Measurements from ENCODE around the gene MICOS13.

Gene MICOS13

GRCh38 chr19:5687360-5688198, 7.3 kb upstream of the MICOS13 start:
- DNase-seq (ENCODE audit: low read depth in 2 of 2) = no peak

GRCh38 chr19:5686647-5687359, 6.5 kb upstream of the MICOS13 start:
- DNase-seq (ENCODE audit: low read depth in 2 of 2) = peak; percentile 94 to 100

GRCh38 chr19:5686326-5686646, 6.0 kb upstream of the MICOS13 start:
- no peak for DNase-seq (ENCODE audit: low read depth in 2 of 2)

- DNase-seq (ENCODE audit: low read depth in 2 of 2) = no peak
These were observed 4.5 kb upstream of the MICOS13 start for GRCh38 chr19:5684694-5685430.

DNA sequence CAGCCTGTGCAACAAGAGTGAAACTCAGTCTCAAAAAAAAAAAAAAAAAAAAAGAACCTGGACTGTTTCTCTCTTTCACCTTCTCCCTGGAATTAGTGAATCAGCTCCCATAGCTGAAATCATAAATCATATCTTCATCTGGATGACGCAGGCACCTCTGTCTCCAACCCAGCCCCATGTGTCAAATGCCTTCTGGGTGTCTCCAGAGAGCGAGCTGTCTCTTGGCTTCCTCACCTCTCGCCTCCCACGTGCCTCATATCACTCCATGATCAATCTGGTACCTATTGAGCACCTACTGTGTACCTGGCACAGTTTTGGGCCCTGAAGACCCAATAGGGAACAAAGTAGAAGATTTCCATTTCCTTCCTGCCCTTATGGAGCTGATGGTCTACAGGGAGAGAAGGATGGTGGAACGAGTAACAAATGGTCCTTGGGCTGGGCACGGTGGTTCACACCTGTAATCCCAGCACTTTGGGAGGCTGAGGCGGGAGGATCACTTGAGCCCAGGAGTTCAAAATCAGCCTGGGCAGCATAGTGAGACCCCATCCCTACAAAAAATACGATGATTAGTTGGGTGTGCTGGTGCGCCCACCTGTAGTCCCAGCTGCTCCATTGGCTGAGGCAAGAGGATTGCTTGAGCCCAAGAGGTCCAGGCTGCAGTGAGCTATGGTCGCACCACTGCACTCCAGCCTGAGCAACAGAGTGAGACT, 3.0 kb upstream of the MICOS13 start:
- DNase-seq (ENCODE audit: low read depth in 2 of 2) = no peak

DNA sequence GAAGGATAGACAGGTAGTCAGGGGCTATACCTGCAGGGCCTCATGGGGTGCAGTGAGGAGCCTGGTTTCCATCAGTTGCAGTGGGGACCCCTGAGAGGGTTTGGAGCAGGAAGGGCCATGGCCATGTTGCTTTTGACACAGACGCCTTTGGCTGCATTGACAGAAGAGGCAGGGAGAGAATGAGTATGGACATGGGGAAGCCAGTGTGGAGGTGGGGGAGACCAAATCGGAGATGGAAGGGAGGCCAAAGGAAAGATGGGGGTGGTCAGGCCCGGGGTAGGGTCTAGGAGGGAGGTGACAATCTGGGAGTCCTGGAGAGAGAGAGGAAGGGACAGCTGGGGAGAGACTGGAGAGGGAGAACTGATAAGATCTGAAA, 1.8 kb upstream of the MICOS13 start:
- DNase-seq (ENCODE audit: low read depth in 2 of 2) = no peak

GRCh38 chr19:5681391-5682106, 1.2 kb upstream of the MICOS13 start:
- no peak for DNase-seq (ENCODE audit: low read depth in 2 of 2)

DNA sequence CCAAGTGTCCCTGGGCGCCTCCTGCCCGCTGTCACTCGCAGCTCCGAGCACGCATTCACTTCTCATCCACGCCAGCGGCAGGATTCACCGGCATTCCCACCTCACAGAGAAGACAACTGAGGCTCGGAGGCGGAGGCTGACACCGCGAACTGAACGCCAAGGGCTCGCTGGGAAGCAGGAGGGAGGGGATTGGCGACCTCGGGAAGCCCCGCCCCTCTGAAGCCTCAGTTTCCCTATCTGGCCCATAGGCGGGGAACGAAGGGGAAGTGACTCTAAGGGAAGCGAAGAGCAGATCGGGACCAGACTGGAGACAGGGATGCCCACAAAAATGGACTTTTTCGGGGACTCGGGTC, 256 bp downstream of the MICOS13 start:
- no peak for DNase-seq (ENCODE audit: low read depth in 2 of 2)

DNA sequence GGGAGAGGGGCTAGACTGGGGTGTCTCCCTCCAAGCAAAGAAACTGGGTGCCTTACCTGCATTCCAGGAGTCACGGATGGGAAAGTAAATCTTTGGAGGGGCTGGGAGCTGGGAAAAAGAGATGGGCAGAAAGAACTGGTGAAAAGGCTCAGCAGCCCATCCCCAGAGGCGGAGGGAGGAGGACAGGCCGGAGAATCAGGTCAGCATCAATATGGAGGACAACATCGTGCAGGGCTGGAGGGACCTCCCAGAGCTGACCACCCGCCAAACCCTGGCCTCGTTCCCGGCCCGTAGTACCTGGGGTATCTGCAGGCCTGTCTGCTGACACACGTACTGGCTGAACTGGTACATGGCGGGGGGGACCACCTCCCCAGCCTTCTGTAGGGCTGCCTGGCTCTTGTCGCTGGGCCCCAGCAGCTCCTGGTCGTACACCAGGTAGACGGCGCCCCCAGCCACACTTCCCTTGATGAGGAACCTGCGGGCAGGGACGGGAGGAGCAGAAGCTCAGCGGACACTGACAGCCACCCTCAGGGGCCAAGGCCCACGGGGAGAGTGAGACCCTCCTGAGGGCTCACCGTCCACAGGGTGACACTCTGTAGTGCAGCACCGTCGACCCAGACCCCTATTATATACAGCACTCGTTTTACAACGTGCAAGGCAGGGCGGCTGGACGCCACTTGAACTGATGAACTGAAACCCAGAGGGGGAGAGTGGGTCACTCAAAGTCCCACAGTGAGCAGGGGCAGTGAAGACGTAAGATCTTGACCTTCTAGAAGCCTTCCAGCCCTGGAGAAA, 830 bp downstream of the MICOS13 start:
- no peak for DNase-seq (ENCODE audit: low read depth in 2 of 2)

- DNase-seq (ENCODE audit: low read depth in 2 of 2) = no peak
These were observed 2.1 kb downstream of the MICOS13 start for GRCh38 chr19:5678071-5678718.

GRCh38 chr19:5677580-5677979, 2.7 kb downstream of the MICOS13 start:
- no peak for DNase-seq (ENCODE audit: low read depth in 2 of 2)

- no peak for DNase-seq (ENCODE audit: low read depth in 2 of 2)
These were observed 3.2 kb downstream of the MICOS13 start for GRCh38 chr19:5677136-5677535.

- DNase-seq (ENCODE audit: low read depth in 2 of 2) = no peak
These were observed 3.6 kb downstream of the MICOS13 start for GRCh38 chr19:5676772-5677105.

DNA sequence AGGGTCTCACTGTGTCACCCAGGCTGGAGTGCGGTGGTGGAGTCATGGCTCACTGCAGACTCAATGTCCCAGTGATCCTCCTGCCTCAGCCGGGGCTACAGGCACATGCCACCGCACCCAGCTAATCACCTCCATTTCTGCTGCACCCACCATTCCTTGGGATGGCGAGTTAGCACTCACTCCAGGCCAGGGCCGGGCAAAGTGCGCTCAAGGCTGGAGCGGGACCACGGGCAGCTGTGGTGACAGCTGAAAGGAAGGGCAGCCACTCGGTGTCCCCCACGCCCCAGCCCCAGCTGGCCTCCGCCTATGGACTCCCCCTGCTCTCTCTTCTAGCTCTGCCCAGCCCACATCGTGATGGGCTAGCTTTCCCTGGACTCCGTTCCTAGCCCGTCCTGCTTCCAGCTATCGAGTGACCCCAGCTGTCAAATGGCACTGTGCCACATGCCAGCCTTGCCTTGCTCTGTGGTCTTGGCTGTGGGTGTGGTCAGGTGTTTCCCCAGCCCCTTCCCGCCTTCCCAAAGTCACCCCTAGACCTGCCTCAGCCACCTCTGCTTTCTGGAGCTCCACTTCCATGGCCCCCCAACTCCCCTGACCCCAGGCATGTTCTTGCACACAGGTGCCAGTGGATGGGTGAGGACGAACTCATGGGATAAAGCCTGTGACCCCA, 4.1 kb downstream of the MICOS13 start:
- DNase-seq (ENCODE audit: low read depth in 2 of 2) = no peak

DNA sequence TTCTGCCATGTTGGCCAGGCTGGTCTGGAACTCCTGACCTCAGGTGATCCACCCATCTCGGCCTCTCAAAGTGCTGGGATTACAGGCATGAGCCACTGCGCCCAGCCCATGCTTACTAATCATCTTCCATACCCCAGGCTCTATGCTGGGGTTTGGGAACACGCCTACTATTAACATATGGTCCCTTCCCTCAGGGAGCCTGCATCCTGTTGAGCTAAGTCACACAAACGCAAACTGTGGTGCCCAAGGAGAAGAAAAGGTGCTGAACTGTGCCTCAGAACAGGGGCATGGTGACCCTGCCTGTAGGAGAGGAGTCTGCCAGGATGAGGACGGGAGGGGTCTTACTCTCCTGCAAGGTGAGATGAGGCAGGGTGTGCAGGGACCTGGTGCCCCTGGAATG, 5.6 kb downstream of the MICOS13 start:
- no peak for DNase-seq (ENCODE audit: low read depth in 2 of 2)

DNA sequence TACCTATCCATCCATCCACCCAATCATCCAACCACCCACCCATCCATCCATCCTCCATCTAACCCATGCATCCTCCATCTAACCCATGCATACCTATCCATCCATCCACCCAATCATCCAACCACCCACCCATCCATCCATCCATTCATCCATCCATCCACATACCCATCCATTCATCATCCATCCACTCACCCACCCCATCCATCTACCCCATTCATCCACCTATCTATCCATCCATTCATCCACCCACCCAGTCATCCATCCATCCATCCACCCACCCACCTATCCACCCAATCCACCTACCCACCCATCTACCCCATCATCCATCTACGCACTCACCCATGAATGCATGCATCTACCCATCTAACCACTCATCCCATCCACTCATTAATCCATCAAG, 6.6 kb downstream of the MICOS13 start:
- DNase-seq (ENCODE audit: low read depth in 2 of 2) = no peak

GRCh38 chr19:5672708-5673459, 7.4 kb downstream of the MICOS13 start:
- DNase-seq (ENCODE audit: low read depth in 2 of 2) = no peak

DNA sequence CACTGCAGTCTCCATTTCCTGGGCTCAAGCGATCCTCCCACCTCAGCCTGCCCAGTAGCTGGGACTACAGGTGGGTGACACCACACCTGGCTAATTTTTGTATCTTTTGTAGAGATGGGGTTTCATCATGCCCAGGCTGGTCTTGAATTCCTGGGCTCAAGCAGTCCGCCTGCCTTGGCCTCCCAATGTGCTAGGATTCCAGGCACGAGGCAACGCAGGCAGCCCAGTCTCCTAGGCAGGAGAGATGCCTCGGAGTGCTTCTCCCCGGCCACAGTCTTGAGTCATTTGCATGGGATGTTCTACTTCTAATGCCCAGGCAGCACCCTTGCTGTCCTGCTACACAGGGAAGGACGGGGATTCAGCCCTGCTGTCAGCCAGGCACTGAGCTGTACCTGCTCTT, 8.7 kb downstream of the MICOS13 start:
- no peak for DNase-seq (ENCODE audit: low read depth in 2 of 2)

DNA sequence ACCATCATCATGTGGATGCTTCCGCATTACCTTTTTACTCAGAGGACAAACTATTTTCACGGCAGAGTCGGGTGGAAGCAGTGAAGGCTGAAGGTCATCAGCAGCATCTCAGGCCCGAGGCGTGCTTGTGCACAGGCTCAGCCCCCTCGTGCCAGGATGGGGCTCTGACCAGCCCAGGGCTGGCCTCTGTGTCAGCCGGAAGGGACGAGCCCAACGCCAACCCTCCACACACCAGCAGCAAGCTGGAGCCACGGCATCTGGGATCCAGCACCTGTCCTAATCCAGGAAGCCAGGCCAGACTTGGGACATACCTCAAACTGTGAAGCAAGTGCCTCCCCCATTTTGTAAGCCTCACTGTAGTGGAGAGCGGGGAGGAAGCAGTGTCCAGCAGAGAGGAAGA, 11.1 kb downstream of the MICOS13 start:
- no peak for DNase-seq (ENCODE audit: low read depth in 2 of 2)
